ENCODE data around the gene KCNC2. TPM values are rescaled to one million over a fixed set of nuclear protein-coding genes. Genes with fewer than 3 reads are reported as not detected.

The KCNC2 gene
- polyA plus RNA-seq, 3 donors = not detected

- H3K4me1 ChIP-seq (ENCODE audit: control insufficient read depth in 1 of 2, insufficient read depth in 2 of 2, low read length in 2 of 2) = no peaks in the 10 kb centered on the region
- H4K20me1 ChIP-seq (ENCODE audit: insufficient read depth, low read length) = no peaks in the 10 kb centered on the region
- H2AFZ ChIP-seq (ENCODE audit: insufficient read depth, low read depth, low read length, poor library complexity, severe bottlenecking) = no peak overlapping the region
- Mint-ChIP-seq H3K27ac (no peak overlapping the region), H3K27me3 (ENCODE audit: low read depth in 3 of 3) (peaks cover 0 to 3% (median 0%) of the 10 kb centered on the region in 3 donors), H3K9me3 (no peaks in the 10 kb centered on the region), H3K4me1 (no peaks in the 10 kb centered on the region), H3K4me3 (no peak overlapping the region), H3K36me3 (no peaks in the 10 kb centered on the region)
- intact Hi-C loops (cut with micrococcal nuclease) = no loop called here
- no peak for TF ChIP-seq CTCF (IDR thresholded peaks at IDR 0.05)
- DNase-seq = no peak
- H3K9me3 ChIP-seq (replicated peaks in 1 of 2; ENCODE audit: control insufficient read depth in 1 of 2, insufficient read depth in 1 of 2, low read length in 2 of 2) = no peaks in the 10 kb centered on the region
- no peak overlapping the region for H3K4me2 ChIP-seq (replicated peaks; ENCODE audit: extremely low read depth, low read length, poor library complexity, severe bottlenecking)
- H3K9ac ChIP-seq (ENCODE audit: insufficient read depth, low read length, poor library complexity, severe bottlenecking) = no peak overlapping the region
- no peaks in the 10 kb centered on the region for H3K79me2 ChIP-seq (ENCODE audit: insufficient read depth, low read length)
- no peak overlapping the region for H3K4me3 ChIP-seq (replicated peaks in 1 of 3; ENCODE audit: low read depth in 2 of 3, low read length in 3 of 3)
- H3K36me3 ChIP-seq (replicated peaks in 1 of 2; ENCODE audit: control insufficient read depth in 1 of 2, insufficient read depth in 2 of 2, low read length in 2 of 2) = no peaks in the 10 kb centered on the region
- no peaks in the 10 kb centered on the region for H3K27me3 ChIP-seq (ENCODE audit: control insufficient read depth in 2 of 2, insufficient read depth in 2 of 2, low read length in 2 of 2)
- no peak overlapping the region for H3K27ac ChIP-seq (ENCODE audit: low read depth in 1 of 2, low read length in 2 of 2)
- 92% methylated on average over 1 of the region's 1 CpG for WGBS (ENCODE audit: insufficient coverage)
These were observed 89.3 kb downstream of the KCNC2 start for GRCh38 chr12:75120311-75120711.

- DNase-seq = no peak
- Histone ChIP-seq H3K27me3 (ENCODE audit: control insufficient read depth in 2 of 2, insufficient read depth in 2 of 2, low read length in 2 of 2) (no peaks in the 10 kb centered on the region), H3K9ac (ENCODE audit: insufficient read depth, low read length, poor library complexity, severe bottlenecking) (no peak overlapping the region), H3K79me2 (ENCODE audit: insufficient read depth, low read length) (no peaks in the 10 kb centered on the region), H2AFZ (ENCODE audit: insufficient read depth, low read depth, low read length, poor library complexity, severe bottlenecking) (no peak overlapping the region), H3K27ac (ENCODE audit: low read depth in 1 of 2, low read length in 2 of 2) (no peak overlapping the region), H3K4me1 (ENCODE audit: control insufficient read depth in 1 of 2, insufficient read depth in 2 of 2, low read length in 2 of 2) (no peaks in the 10 kb centered on the region), H3K4me3 (replicated peaks in 1 of 3; ENCODE audit: low read depth in 2 of 3, low read length in 3 of 3) (no peak overlapping the region), H3K9me3 (replicated peaks in 1 of 2; ENCODE audit: control insufficient read depth in 1 of 2, insufficient read depth in 1 of 2, low read length in 2 of 2) (no peaks in the 10 kb centered on the region), H3K36me3 (replicated peaks in 1 of 2; ENCODE audit: control insufficient read depth in 1 of 2, insufficient read depth in 2 of 2, low read length in 2 of 2) (no peaks in the 10 kb centered on the region), H3K4me2 (replicated peaks; ENCODE audit: extremely low read depth, low read length, poor library complexity, severe bottlenecking) (no peak overlapping the region), H4K20me1 (ENCODE audit: insufficient read depth, low read length) (no peaks in the 10 kb centered on the region)
- Mint-ChIP-seq H3K4me1 (no peaks in the 10 kb centered on the region), H3K9me3 (no peaks in the 10 kb centered on the region), H3K4me3 (no peak overlapping the region), H3K36me3 (no peaks in the 10 kb centered on the region), H3K27me3 (ENCODE audit: low read depth in 3 of 3) (peaks cover 0 to 3% (median 0%) of the 10 kb centered on the region in 3 donors), H3K27ac (no peak overlapping the region)
- WGBS (ENCODE audit: insufficient coverage) = 97% methylated on average over 3 of the region's 5 CpGs
- intact Hi-C loops (cut with micrococcal nuclease) = no loop called here
- TF ChIP-seq CTCF (IDR thresholded peaks at IDR 0.05) = no peak
These were observed 92.9 kb downstream of the KCNC2 start for GRCh38 chr12:75116646-75117198.

Data from CD14-positive monocyte (primary cell).